ENCODE measurements around the gene TRIM39.

- no peak for TF ChIP-seq CEBPB (IDR thresholded peaks at IDR 0.05)
- TF ChIP-seq TAF1 (IDR thresholded peaks at IDR 0.05; ENCODE audit: low read depth): no peak
- no peak for TF ChIP-seq EP300 (IDR thresholded peaks at IDR 0.05; ENCODE audit: borderline replicate concordance)
- no peak for TF ChIP-seq YY1 (IDR thresholded peaks at IDR 0.05; ENCODE audit: low read depth)
- TF ChIP-seq TCF12 (IDR thresholded peaks at IDR 0.05; ENCODE audit: low read depth): no peak
- no peak for TF ChIP-seq MAX (IDR thresholded peaks at IDR 0.05)
- TF ChIP-seq, protein P1, sequence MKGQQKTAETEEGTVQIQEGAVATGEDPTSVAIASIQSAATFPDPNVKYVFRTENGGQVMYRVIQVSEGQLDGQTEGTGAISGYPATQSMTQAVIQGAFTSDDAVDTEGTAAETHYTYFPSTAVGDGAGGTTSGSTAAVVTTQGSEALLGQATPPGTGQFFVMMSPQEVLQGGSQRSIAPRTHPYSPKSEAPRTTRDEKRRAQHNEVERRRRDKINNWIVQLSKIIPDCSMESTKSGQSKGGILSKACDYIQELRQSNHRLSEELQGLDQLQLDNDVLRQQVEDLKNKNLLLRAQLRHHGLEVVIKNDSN (IDR thresholded peaks at IDR 0.05): no peak
- TF ChIP-seq TEAD4 (IDR thresholded peaks at IDR 0.05): no peak
These were observed 23.8 kb downstream of the TRIM39 start for GRCh38 chr6:30350524-30350923.
